Upper lobe of right lung (tissue), 1 donor: ENCODE results near the gene LCN6. TPM values are rescaled to one million over a fixed set of nuclear protein-coding genes. Genes with fewer than 3 reads are reported as not detected.

Experiments
- ATAC-seq: fragments of 200-7000 bp; cut with Tn5 transposase; one replicate; pipeline ENCODE4 v1.9.1; 2020; ENCODE audit warnings: mild to moderate bottlenecking, moderate library complexity
- DNase-seq: peaks from one replicate; pipeline ENCODE4 v3.0.0-alpha.2; 2020
- H3K27ac ChIP-seq: fragments of 200-600 bp; one replicate; pipeline ENCODE4 v1.8.0; 2022
- H3K27me3 ChIP-seq: fragments of 200-600 bp; one replicate; pipeline ENCODE4 v1.8.0; 2022; ENCODE audit warnings: mild to moderate bottlenecking
- H3K36me3 ChIP-seq: fragments of 200-600 bp; one replicate; pipeline ENCODE4 v1.8.0; 2022
- H3K4me1 ChIP-seq: fragments of 200-600 bp; one replicate; pipeline ENCODE4 v1.8.0; 2022
- H3K4me3 ChIP-seq: fragments of 200-600 bp; one replicate; pipeline ENCODE4 v1.8.0; 2022; ENCODE audit warnings: mild to moderate bottlenecking
- H3K9me3 ChIP-seq: fragments of 200-600 bp; one replicate; pipeline ENCODE4 v1.8.0; 2022
- intact Hi-C: fragments of 100-400 bp; cut with DNase I; formaldehyde crosslinking; loops from one replicate; pipeline ENCODE4 v1.11.0; 2022
- total RNA-seq: library from RNA; stranded (reverse); fragmentation: NEBNext Ultra II Directional; extraction: Animal tissue kit (Norgen Biotek cat#: 25700); gene quantifications from one replicate; pipeline ENCODE4 v1.2.1, GENCODE V29; 2021
- TF ChIP-seq, protein P1 (sequence below): fragments of 200-600 bp; IDR thresholded peaks from one replicate; pipeline ENCODE4 v1.8.0; 2022; ENCODE audit warnings: antibody characterized with exemption
- donor health status: DM: no; HTN: yes; CAD: no; lungs with severe emphysema.

The LCN6 gene
- total RNA-seq, 1 donor from 2014 or later = 21.5 TPM

DNA sequence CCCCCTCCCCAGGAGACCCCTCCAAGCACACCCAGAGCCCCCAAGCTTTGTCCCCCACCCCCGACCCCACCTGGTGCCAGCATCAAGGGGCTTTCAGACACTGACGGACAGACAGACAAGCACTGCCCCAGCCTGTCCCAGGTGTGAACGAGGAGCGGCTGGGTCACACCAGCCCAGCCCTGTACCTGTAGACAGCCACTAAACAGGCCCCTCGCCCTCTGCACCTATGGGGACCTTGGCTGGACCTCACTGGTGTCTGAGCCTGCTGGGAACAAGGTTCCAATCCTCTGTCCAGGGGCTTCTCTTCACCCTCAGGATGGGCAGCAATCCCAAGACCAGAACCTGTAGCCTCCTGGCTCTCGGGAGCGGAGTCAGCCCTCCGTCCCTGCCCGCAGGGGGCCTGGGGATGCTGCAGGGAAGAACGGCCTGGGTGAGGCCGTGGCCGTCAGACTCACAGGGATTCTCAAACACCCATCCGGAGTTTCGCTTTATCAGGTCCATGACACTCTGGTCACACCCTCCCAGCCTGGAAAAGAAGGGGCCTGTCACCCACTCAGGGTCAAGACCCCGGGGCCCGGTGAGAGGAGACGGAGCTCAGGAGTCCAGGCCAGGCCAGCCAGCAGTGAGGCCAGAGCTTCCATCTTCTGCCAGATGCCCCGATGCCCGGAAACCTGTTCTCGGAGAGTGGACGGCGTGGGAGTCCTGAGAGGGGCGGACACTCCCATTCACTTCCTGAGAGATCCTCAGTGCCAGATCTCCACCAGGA lies 2.8 kb downstream of the LCN6 start:
- TF ChIP-seq, protein P1, sequence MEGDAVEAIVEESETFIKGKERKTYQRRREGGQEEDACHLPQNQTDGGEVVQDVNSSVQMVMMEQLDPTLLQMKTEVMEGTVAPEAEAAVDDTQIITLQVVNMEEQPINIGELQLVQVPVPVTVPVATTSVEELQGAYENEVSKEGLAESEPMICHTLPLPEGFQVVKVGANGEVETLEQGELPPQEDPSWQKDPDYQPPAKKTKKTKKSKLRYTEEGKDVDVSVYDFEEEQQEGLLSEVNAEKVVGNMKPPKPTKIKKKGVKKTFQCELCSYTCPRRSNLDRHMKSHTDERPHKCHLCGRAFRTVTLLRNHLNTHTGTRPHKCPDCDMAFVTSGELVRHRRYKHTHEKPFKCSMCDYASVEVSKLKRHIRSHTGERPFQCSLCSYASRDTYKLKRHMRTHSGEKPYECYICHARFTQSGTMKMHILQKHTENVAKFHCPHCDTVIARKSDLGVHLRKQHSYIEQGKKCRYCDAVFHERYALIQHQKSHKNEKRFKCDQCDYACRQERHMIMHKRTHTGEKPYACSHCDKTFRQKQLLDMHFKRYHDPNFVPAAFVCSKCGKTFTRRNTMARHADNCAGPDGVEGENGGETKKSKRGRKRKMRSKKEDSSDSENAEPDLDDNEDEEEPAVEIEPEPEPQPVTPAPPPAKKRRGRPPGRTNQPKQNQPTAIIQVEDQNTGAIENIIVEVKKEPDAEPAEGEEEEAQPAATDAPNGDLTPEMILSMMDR = no peak
- ATAC-seq (no peak), DNase-seq (no peak)
- H3K36me3 ChIP-seq = no peaks in the 10 kb centered on the region
- peak overlapping the region; percentile 21 for H3K4me3 ChIP-seq
- H3K27ac ChIP-seq = no peak overlapping the region
- no peaks in the 10 kb centered on the region for H3K9me3 ChIP-seq
- H3K4me1 ChIP-seq = peaks cover 29% of the 10 kb centered on the region
- peaks cover 31% of the 10 kb centered on the region for H3K27me3 ChIP-seq
- intact Hi-C loops = no loop called here

DNA sequence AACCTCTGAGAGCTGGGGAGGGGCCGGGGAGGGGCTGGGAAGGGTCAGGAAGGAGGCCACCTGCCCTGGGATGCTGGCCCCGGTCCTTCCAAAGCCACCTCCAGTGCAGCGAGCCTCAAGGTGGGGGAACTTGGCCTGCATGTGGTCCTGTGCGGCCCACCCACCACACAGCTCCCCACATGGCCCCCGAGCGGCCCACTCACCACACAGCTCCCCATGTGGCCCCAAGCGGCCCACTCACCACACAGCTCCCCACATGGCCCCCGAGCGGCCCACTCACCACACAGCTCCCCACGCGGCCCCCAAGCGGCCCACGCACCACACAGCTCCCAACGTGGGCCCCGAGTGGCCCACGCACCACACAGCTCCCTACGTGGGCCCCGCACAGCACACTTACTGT lies 3.6 kb downstream of the LCN6 start:
- H3K9me3 ChIP-seq = no peaks in the 10 kb centered on the region
- no peak overlapping the region for H3K27ac ChIP-seq
- TF ChIP-seq, protein P1 = no peak
- H3K27me3 ChIP-seq = peaks cover 31% of the 10 kb centered on the region
- ATAC-seq (no peak), DNase-seq (no peak)
- peaks cover 29% of the 10 kb centered on the region for H3K4me1 ChIP-seq
- intact Hi-C loops = no loop called here
- H3K4me3 ChIP-seq = no peak overlapping the region
- no peaks in the 10 kb centered on the region for H3K36me3 ChIP-seq

DNA sequence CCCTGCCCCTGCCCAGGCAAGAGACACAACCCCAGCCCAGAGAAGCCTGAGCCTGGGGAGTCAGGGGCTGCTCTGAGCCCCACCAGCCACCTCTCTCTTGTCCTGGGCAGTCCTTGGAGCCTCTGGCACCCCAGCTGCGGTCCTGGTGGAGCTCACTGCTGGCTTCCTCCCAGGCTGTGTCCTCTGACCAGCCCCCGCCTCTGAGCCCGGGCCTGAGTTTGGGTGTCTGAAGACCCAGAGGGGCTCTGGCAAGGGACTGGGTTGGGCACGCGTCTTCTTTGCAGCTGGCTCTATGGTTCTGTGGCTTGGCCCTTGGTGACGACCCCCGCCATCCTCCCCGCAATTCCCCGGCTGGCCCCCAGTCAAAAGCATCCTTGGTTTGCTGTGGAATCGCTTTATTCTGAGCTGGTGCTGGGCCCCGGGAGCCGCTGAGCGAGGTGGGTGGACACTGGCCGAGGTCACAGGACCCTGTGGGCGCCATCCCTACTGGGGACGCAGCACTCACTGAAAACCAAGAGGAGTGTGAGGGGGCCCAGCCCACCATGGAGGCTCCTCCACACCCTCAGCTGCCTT lies 4.6 kb downstream of the LCN6 start:
- Histone ChIP-seq H3K27ac (no peak overlapping the region), H3K9me3 (no peaks in the 10 kb centered on the region), H3K27me3 (peaks cover 31% of the 10 kb centered on the region), H3K4me1 (peaks cover 23% of the 10 kb centered on the region), H3K36me3 (no peaks in the 10 kb centered on the region), H3K4me3 (no peak overlapping the region)
- no peak for DNase-seq
- intact Hi-C loops = no loop called here
- TF ChIP-seq, protein P1 = no peak
- ATAC-seq = no peak

DNA sequence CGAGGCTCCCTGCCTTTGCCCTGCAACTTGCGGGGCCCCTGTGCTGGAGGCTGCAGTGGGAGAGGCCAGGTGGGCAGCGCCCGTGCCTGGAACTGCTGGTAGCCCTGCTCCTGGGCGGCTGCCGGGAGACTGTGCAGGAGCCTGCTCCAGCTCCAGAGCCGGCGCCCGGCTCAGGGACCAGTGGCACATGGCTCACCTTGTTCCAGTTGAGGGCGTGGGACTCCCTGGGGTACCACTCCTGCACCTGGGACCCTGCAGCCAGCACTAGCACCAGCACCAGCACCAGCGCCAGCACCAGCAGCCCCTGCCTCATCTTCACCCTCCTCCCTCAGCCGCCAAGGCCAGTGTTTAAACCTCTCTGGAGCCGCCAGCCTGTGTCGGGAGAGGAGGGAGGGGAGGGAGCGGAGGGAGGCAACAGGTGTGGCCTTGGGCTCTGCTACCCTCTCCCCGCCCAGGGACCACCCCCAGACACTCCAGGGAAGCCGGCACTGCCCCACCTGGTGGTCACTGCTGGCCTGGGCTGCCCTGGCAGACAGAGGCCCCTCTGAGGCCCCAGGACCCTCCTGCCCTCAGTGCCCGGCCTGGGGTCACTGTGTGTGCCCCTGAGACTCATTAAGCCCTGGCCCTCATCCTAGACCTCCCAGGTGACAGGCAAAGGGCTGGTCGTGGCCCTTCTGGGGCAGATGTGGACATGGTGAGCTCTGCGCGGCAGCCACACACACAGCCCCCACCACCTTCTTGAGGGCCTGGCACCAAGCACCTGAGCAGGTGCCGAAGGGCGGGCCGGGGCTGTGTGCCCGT lies 5.5 kb downstream of the LCN6 start, which contains the start of gene LCN10:
Gene LCN10 (minus strand): TSS at position 350 of the 801 bp plus-strand sequence. CDS start 37 bp downstream, at position 313.
- TF ChIP-seq, protein P1 = peak; percentile 23
- H3K9me3 ChIP-seq = no peaks in the 10 kb centered on the region
- intact Hi-C loops = no loop called here
- peaks cover 31% of the 10 kb centered on the region for H3K27me3 ChIP-seq
- peak within 1 kb of the TSS; percentile 23 for H3K4me3 ChIP-seq
- H3K4me1 ChIP-seq = peaks cover 17% of the 10 kb centered on the region
- H3K27ac ChIP-seq = no peak within 1 kb of the TSS
- DNase-seq (no peak), ATAC-seq (peak; percentile 9)
- H3K36me3 ChIP-seq = no peaks in the 10 kb centered on the region

DNA sequence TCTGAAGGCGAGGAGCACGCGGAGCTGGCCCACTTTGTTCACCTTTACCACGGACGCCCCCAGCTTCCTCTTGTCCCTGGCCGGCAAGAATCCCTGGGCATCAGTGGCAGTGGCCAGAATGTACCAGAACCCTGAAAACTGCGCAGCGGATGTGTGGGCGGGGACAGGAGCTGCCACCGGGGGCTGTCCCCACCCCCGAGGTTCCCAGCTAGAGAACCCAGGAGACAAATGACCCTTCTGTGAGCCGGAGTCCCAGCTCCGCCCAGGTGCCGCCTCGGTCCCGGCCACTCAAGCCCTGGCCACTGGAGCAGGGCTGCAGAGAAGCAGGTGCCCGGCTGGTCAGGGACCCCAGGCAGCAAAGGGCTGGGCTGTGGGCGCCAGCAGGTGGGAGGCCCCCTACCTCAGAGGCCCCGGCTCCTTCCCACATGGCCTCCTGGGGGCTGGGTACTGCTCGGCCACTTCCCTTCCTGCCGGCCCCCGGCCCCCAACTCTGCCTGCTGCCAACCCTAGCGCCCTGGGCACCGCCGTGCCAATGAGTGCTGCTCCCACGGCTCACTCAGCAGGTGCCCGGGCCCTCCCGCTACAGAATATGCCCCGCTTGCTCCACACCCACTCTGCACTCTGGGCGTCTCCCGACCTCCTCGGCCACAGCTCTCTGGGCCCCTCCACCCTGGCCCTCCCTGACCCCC lies 6.3 kb downstream of the LCN6 start:
- Histone ChIP-seq H3K36me3 (no peaks in the 10 kb centered on the region), H3K4me3 (peak overlapping the region; percentile 23), H3K9me3 (no peaks in the 10 kb centered on the region), H3K4me1 (peaks cover 17% of the 10 kb centered on the region), H3K27me3 (peaks cover 31% of the 10 kb centered on the region), H3K27ac (no peak overlapping the region)
- ATAC-seq (peak; percentile 23), DNase-seq (no peak)
- intact Hi-C loops = no loop called here
- TF ChIP-seq, protein P1 = no peak
